ENCODE measurements around the gene APOL3. TPM values are rescaled to one million over a fixed set of nuclear protein-coding genes. Genes with fewer than 3 reads are reported as not detected.
"Not testable (repeated sequence)": the region's sequence is repeated elsewhere in the genome, so short reads cannot be mapped to it uniquely, and the experiment has no call there.

Gene APOL3
- total RNA-seq, 1 donor from 2014 or later = 2.1 TPM

DNA sequence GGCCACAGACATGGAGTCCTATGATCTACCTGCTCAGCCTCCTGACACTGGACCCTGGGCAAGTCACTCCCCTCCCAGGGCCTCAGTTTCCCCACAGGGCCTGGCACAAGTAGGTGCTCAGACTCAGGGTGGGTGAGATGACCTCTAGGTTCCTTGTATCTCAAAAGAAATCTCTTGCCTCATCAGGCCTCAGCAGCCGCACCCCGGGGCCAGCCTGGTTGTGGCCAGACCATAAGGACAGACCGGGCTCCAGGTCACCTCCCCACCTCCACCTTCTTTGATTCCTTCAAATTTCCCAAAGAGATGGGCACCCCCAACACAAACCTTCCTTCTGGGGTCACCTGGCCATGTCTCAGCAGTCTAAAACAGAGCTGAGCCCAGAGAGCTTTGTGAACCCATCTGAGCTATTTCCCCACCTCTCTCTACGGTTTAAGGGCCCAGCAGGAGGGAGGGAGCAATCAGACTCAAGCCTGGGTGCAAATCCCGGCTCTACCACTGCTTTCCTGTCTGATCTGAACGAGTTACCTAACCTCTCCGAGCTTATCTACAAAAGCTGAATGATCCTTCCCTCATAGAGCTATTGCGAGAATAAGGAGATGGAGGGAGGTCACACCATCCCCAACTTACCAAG lies 43.6 kb upstream of the APOL3 start:
- H3K4me3 ChIP-seq (ENCODE audit: low read depth, low read length) = no peak overlapping the region
- TF ChIP-seq, protein P1, sequence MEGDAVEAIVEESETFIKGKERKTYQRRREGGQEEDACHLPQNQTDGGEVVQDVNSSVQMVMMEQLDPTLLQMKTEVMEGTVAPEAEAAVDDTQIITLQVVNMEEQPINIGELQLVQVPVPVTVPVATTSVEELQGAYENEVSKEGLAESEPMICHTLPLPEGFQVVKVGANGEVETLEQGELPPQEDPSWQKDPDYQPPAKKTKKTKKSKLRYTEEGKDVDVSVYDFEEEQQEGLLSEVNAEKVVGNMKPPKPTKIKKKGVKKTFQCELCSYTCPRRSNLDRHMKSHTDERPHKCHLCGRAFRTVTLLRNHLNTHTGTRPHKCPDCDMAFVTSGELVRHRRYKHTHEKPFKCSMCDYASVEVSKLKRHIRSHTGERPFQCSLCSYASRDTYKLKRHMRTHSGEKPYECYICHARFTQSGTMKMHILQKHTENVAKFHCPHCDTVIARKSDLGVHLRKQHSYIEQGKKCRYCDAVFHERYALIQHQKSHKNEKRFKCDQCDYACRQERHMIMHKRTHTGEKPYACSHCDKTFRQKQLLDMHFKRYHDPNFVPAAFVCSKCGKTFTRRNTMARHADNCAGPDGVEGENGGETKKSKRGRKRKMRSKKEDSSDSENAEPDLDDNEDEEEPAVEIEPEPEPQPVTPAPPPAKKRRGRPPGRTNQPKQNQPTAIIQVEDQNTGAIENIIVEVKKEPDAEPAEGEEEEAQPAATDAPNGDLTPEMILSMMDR (conservative IDR thresholded peaks at IDR 0.05; ENCODE audit: low read depth, low read length) = no peak
- no peak for DNase-seq (ENCODE audit: low read depth)

- H3K4me3 ChIP-seq (ENCODE audit: low read depth, low read length); DNase-seq (ENCODE audit: low read depth): not testable (repeated sequence)
Measured at GRCh38 chr22:36203441-36203840, 42.9 kb upstream of the APOL3 start.

GRCh38 chr22:36202906-36203305 lies 42.4 kb upstream of the APOL3 start:
- not testable (repeated sequence) for DNase-seq (ENCODE audit: low read depth); H3K4me3 ChIP-seq (ENCODE audit: low read depth, low read length)
- TF ChIP-seq, protein P1 (conservative IDR thresholded peaks at IDR 0.05; ENCODE audit: low read depth, low read length) = peak; percentile 13

DNA sequence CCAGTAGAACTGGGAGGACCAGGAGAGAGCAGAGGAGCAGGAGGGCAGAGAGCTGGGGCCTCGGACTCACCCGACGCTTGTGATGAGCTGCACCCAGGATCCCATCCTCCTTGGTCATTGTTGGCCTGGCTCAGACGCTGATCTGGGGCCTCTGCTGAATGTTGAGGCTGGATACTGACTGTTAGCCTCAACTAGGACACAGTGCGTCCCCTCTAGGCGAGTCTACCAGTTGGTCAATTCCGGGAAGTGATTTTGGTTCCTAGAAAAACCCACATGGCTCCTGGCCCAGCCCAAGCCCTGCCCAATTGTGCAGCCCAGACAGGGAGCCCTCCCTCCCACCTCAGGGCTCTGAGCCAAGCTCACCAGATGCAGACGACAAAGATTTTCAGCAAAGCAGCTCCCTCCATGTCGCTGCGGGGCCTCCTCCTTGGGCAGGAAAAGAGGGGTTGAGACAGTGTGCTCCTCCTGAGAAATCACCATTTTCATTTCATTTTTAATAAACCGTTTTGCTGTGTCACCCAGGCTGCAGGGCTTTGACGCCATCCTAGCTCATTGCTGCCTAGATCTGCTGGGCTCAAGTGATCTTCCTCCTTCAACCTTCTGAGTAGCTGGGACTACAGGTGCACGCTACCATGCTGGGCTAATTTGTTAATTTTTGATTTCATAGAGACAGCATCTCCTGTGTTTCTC lies 41.2 kb upstream of the APOL3 start, which contains the start of gene APOL4:
APOL4 (minus strand) TSS at position 180 of the 690 bp plus-strand sequence; CDS start at position 105, 75 bp downstream.
- H3K4me3 ChIP-seq (ENCODE audit: low read depth, low read length) = no peak within 1 kb of the TSS
- TF ChIP-seq, protein P1 (conservative IDR thresholded peaks at IDR 0.05; ENCODE audit: low read depth, low read length) = no peak
- DNase-seq (ENCODE audit: low read depth) = no peak

- not testable (repeated sequence) for DNase-seq (ENCODE audit: low read depth); H3K4me3 ChIP-seq (ENCODE audit: low read depth, low read length)
Measured at GRCh38 chr22:36201025-36201424, 40.5 kb upstream of the APOL3 start.

- DNase-seq (ENCODE audit: low read depth) = no peak
Measured at GRCh38 chr22:36199001-36199551, 38.5 kb upstream of the APOL3 start.

DNA sequence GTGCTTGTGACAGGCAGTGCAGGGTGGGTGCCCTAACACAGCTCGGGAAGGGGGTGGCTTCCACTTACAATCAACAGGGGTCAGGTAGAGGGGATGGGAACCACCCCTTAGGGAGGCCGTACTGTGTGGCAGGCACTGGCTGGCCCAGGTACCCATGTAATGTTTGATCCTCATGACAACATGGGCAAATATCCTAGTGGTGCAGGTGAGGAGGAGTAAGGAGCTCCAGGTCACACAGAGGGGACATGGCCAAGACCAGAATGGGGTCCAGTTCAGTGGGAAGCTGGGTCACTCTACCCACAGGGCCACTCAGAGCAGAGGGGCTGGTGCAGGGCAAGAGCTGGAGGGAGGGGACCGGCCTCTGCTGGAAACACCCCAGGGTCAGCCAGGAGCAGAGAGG lies 38.0 kb upstream of the APOL3 start:
- TF ChIP-seq, protein P1 (conservative IDR thresholded peaks at IDR 0.05; ENCODE audit: low read depth, low read length) = no peak
- no peak overlapping the region for H3K4me3 ChIP-seq (ENCODE audit: low read depth, low read length)
- no peak for DNase-seq (ENCODE audit: low read depth)

More at GRCh38 chr22:36199001-36199551, 38.5 kb upstream of the APOL3 start:
- TF ChIP-seq, protein P1 (conservative IDR thresholded peaks at IDR 0.05; ENCODE audit: low read depth, low read length) = peak; percentile 19
- H3K4me3 ChIP-seq (ENCODE audit: low read depth, low read length) = no peak overlapping the region
